ENCODE measurements around the gene UTS2.

UTS2 gene

DNA sequence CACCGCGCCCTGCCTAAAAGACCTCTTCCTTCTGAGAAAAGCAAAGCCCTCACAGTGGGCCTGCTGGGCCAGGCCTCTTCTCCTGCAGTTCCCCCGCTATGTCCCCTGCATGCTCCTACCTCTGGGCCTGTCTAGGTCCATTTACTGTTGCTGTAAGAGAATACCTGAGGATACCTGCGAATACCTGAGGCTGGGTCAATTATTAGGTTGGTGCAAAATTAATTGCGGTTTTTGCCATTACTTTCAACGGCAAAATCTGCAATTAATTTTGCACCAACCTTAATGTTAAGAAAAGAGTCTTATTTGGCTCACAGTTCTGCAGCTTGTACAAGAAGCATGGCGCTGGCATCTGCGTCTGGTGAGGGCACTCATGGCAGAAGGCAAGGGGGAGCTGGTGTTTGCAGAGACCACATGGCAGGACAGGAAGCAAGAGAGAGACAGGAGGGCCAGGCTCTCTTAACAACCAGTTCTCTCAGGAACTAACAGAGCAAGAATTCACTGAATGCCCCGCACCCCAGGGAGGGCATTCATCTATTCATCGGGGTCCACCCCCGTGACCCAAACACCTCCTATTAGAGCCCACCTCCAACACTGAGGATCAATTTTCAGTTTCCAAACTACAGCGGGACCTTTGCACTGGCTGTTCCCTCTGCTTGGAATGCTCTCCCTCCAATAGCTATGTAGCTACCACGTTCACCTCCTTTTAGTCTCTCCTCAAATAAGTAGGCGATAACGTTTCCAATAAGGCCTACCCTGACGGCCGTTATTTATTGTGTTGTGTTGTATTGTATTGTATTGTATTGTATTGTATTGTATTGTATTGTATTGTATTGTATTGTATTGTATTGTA lies 9.6 kb upstream of the UTS2 start:
- no peak for FAIRE-seq

- FAIRE-seq, result no peak
Measured at GRCh38 chr1:7861452-7861851, 8.6 kb upstream of the UTS2 start.

DNA sequence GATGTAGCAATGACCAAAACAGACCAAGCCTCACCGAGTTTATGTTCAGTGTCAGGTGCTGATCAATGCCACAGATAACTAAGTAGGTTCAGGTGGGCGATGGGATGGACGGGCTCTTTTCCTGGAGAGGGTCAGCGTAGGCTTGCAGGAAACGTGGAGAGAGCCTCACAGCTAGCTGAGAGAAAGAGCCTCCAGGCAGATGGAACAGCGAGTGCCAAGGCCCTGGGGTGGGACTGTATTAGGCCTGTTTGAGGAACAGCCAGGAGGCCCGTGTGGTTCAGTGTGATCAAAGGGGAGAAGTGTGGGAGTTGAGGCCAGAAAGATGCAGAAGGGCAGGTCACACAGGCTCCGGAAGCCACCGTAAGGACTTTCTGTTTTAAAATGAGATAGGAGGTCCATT lies 7.3 kb upstream of the UTS2 start:
- FAIRE-seq, result no peak

- FAIRE-seq, result no peak
Measured at GRCh38 chr1:7859406-7859805, 6.5 kb upstream of the UTS2 start.

GRCh38 chr1:7857985-7858384 lies 5.1 kb upstream of the UTS2 start:
- no peak for FAIRE-seq

DNA sequence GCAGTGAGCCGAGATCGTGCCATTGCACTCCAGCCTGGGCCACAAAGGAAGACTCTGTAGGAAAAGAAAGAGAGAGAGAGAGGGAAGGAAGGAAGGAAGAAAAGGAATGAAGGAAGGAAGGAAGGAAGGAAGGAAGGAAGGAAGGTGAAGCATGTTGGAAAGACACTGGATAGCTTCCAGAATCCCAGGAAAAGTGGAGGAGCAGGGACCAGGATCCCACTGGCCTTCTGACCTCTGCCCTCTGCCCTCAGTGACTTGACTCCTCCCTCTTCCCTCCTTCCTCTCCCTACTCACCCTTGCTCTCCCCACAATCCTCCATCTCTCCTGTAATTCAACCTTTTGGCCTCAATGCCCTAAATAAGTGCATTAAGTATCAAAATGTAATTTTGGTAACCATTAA lies 4.1 kb upstream of the UTS2 start:
- no peak for FAIRE-seq

DNA sequence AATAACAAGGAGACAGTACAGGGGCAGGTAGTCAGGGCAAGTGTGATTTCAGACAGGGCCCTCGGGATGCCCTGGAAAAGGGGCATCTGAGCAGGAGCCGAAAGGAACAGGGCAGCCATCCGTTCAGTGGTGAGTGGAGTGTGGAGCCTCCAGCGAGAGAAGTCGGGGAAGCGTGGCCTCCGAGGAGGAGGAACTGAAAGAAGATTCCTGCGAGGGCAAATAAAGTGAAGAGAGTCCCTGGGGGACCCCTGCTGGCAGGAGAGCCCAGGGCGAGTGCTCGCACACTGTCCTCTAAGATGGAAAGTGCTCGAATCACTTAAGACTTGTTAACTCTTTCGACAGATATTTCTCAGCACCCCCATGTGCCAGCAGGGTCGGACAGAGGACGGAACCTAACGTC lies 3.5 kb upstream of the UTS2 start:
- FAIRE-seq, result no peak

DNA sequence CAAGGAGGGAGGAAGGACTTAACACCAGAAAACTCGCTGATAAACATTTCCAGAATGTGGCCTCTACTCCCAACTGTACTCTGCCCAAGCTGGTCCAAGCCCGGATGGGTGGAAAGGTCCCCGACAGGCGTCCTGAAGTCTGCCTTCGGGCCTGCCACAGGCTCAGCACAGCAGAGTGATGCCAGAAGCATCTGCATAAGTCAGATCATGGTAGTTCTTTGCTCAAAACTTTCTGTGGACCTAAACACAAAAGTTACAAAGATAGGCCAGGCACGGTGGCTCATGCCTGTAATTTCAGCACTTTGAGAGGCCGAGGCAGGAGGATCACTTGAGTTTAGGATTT lies 790 bp upstream of the UTS2 start:
- no peak for FAIRE-seq

DNA sequence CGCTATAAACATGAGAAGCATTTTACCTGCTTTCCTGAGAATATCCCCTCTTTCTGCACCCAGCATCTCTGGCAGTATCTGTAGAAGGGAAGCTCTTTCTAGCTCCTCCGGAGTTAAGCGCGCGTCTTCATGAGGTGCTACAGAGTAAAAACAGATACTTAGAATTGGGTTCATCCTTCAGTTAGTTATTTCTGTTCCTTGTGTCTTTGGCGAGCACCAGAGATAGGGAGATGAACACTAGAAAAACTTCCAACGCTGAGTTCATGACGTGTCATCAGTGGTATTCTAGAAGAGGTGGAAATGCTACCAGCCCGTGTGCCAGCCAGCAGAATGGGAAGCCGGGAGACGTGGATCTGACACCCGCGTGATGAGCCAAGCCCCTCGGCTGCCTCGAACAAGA lies 2.1 kb downstream of the UTS2 start:
- FAIRE-seq, result no peak

DNA sequence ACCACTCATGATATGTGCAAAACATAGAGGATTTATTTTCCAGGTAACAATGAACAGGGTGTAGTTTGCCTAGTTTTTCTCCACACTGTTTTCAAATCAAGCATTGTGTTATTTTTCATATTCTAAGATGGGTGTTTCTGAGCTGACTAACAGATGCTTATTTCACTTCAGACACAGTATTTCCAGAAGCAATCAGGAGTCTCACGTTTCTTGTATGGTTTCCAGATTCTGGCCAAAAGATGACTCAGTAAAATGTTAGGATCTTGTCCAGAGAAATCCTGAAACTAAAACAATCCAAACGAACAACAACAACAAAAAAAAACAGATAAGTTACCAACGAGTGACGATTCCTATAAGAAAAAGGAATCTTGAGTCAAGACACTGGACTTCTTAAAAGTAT lies 5.3 kb downstream of the UTS2 start:
- no peak for FAIRE-seq

GRCh38 chr1:7846656-7847055 lies 6.2 kb downstream of the UTS2 start:
- FAIRE-seq, result no peak

- FAIRE-seq, result no peak
Measured at GRCh38 chr1:7845761-7846160, 7.1 kb downstream of the UTS2 start.

DNA sequence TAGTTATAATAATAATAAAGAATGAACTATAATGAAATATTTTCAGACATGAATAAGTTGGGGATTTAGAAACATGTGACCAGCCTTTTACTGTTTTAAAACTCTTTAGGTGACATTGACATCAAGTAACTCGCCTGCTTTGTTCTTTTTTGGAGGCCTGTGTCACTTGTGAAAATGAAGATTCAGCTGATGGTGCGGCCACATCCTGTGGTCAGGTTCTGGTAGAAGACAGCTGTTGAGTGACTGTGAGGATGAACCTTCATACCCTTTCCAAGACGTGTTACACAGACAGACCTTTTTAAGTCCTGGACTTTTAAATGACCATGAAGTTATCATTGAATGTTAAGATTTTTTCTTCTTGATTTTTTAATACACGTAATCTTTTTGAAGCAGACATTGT lies 10.3 kb downstream of the UTS2 start:
- no peak for FAIRE-seq

- FAIRE-seq, result no peak
Measured at GRCh38 chr1:7839526-7839925, 13.3 kb downstream of the UTS2 start.

DNA sequence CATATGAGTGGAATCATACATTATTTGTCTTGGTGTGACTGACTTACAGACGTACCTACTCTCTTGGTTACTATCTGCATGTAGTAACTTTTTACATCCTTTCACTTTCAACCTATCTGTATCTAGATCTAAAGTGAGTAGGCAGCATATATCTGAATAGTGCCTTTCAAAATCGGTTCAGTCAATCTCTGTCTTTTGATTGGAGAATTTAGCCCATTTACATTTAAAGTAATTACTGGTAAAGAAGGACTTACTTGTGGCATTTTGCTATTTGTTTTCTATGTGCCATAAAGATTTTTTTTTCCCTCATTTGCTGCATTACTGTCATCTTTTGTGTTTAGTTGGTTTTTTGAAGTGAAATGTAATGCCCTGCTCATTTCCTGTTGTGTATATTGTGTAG lies 14.2 kb downstream of the UTS2 start:
- no peak for FAIRE-seq

DNA sequence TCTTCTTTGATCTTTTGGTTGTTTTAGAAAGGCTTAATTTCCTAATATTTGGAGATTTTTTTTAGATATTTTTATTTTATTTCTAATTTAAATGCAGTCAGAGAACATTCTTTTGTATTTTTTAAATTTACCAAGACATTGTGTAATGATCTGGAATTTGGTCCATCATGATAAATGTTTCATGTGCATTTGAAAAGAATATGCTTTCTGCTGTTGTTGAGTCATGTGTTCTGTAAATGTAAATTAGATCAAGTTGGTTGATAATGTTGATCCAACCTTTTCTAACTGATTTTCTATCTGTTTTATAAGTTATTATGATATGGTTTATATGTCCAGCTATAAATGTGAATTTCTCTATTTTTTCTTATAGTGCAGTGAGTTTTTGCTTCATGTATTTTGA lies 19.8 kb downstream of the UTS2 start:
- peak; percentile 23 for FAIRE-seq

DNA sequence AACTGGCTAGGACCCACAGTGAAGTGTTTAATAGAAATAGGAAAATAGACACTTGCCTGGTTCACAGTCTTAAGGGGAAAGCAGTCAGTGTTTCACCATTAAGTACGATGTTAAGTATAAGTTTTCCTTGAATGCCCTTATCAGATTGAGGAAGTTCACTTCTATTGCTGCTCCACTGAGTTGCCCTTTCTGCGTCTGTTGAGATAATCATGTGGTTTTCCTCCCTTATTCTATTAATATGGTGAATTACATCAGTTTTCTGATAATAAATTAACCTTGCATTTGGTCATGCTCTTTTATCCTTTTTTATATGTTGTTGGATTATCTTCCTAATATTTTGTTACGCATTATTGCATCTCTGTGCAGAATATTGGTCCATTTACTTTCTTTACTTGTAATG lies 21.4 kb downstream of the UTS2 start:
- no peak for FAIRE-seq

DNA sequence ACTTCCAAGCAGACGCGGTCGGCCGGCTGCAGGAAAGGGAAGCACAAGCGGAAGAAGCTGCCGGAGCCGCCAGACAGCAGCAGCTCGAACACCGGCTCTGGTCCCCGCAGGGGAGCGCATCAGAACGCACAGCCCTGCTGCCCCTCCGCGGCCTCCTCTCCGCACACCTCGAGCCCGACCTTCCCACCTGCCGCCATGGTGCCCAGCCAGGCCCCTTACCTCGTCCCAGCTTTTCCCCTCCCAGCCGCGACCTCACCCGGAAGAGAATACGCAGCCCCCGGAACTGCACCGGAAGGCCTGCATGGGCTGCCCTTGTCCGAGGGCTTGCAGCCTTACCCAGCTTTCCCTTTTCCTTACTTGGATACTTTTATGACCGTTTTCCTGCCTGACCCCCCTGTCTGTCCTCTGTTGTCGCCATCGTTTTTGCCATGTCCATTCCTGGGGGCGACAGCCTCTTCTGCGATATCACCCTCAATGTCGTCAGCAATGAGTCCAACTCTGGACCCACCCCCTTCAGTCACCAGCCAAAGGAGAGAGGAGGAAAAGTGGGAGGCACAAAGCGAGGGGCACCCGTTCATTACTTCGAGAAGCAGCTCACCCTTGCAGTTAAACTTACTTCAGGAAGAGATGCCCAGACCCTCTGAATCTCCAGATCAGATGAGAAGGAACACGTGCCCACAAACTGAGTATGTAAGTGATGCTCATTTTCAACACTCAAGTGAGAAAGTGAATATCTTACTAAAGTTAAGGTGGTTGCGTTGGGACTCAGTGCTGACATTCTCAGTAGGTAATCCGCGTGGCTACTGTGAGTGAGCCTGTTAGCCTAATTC lies 25.5 kb downstream of the UTS2 start:
- no peak for FAIRE-seq

DNA sequence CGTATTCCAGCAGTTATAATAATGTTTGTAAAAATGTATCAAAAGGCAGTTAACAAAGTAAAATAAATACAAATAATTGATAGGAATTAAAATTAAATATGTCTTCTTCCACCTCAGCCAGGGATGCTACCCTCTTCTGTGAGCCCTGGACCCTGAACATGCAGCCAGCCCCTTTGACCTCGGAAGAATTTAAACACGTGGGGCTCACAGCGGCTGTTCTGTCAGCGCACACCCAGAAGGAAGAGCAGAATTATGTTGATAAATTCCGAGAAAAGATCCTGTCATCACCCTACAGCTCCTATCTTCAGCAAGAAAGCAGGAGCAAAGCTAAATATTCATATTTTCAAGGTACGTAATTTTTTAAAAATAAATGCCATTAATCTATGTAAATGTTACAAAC lies 26.5 kb downstream of the UTS2 start:
- no peak for FAIRE-seq

DNA sequence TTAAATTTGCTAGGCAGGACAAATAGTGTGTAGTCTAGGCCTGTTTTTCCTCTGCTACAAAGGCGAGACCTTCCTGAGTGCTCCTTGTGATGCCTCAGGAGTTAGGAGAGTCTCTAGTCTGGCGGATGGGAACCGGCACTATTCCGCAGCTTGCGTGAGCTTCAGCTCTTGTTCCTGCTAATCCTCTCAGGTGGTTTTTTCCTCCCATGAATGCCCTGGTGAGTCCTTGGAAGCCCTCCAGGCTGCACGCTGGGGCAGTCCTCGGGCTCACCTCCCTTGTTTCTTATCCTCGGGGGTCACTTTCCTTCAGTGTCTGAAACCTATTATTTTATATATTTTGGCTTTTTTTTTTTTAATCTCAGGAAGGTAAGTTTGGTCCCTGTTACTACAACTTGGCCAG lies 28.2 kb downstream of the UTS2 start:
- no peak for FAIRE-seq

- FAIRE-seq, result no peak
Measured at GRCh38 chr1:7821282-7821681, 31.6 kb downstream of the UTS2 start.

- FAIRE-seq, result no peak
Measured at GRCh38 chr1:7813677-7814373, 39.0 kb downstream of the UTS2 start.

DNA sequence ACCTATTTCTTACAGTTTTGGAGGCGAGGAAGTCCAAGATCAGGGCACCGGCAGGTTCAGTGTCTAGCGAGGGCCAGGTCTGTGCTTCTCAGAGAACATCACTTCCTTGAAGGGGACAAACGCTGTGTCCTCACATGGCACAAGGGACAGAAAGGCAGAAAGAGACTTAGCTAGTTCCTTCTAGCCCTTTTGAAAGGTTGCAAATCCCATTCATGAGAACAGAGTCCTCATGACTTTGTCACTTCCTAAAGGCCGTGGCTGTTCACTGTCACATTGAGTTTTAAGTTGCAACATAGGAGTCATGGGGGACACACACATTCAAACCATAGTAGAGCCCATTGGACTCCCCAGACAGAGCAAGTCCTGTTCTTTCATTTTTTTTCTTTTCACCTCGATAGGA lies 41.4 kb downstream of the UTS2 start:
- FAIRE-seq, result no peak

DNA sequence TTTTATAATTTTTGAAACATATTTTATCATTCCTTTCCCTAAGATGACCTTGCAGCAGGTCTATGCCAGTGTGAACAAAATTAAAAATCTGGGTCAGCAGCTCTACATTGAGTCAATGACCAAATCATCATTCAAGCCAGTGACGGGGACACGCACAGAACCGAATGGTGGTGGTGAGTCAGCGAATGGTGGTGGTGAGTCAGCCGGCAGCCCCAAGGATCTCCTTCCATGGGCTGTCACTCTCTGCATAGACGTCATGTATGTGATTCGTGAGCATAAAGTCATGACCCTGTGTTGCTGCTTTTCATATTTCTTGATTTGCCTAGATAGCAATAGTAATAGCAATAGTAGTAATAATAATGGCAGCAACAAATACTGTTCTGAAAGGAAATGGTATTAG lies 42.5 kb downstream of the UTS2 start:
- FAIRE-seq, result no peak
